ENCODE results near the gene PEDS1. TPM values are rescaled to one million over a fixed set of nuclear protein-coding genes. Genes with fewer than 3 reads are reported as not detected.
A peak's percentile ranks its signal among the peaks of the same experiment; 100 is the strongest.

Gene PEDS1
- total and polyA plus RNA-seq, 10 of the 15 experiments (the other 5 are each of a cell fraction or from before 2014, with no cell fraction given) = 1.7 to 25.6 (median 16.8) TPM

- DNase-seq (ENCODE audit: low read depth, low spot score) = no peak
- no peak overlapping the region for H3K4me3 ChIP-seq
- CTCF ChIA-PET = interaction anchor here (0.6 to 9.8 kb wide), 5 partner anchors 29 to 76 kb away, joined by 3 to 219 read pairs (median 3); partner anchors contain the start of gene PEDS1
- no peaks in the 10 kb centered on the region for H4K20me1 ChIP-seq (ENCODE audit: control insufficient read depth, insufficient read depth)
- H2AFZ ChIP-seq (ENCODE audit: control insufficient read depth, low read depth, low read length) = no peak overlapping the region
- no peak for FAIRE-seq
- POLR2A ChIA-PET = no interaction called here
- H3K4me1 ChIP-seq (ENCODE audit: control insufficient read depth, insufficient read depth, low read length) = no peaks in the 10 kb centered on the region; the same call in 1 of the 2 replicates
- no peak overlapping the region for H3K9ac ChIP-seq (ENCODE audit: control insufficient read depth, insufficient read depth, low read length)
- no peak overlapping the region for H3K4me2 ChIP-seq (ENCODE audit: control insufficient read depth, insufficient read depth)
- RAD21 ChIA-PET (ENCODE audit: unreplicated experiment) = interaction anchor here (1.4 kb wide), 1 partner anchor 46 kb away, joined by 3 read pairs; no protein-coding TSS in a partner anchor
- 99% methylated on average over 7 of the region's 7 CpGs for WGBS (ENCODE audit: insufficient coverage, insufficient replicate concordance, low lambda C conversion rate, missing lambda C conversion rate)
- intact Hi-C loops (cut with micrococcal nuclease; ENCODE audit: unreplicated experiment) = no loop called here
- no peak for ATAC-seq
- H3K36me3 ChIP-seq (ENCODE audit: control insufficient read depth in 2 of 2, insufficient read depth in 2 of 2, low read length in 1 of 2) = peaks cover 11 to 22% of the 10 kb centered on the region in 2 experiments
- BruUV-seq (replicated peaks) = no TSS peak
- no peaks in the 10 kb centered on the region for H3K79me2 ChIP-seq (ENCODE audit: control insufficient read depth, insufficient read depth, low read length)
- in situ Hi-C loops (cut with MboI) = no loop called here
- no peaks in the 10 kb centered on the region for H3K27me3 ChIP-seq (replicated peaks in 1 of 2; ENCODE audit: control insufficient read depth in 2 of 2, insufficient read depth in 2 of 2, low read length in 1 of 2)
- no peak for TF ChIP-seq KAT2A (conservative IDR thresholded peaks at IDR 0.05; ENCODE audit: control insufficient read depth, low read depth, low read length)
- no peak for TF ChIP-seq CTCF (IDR thresholded peaks at IDR 0.05 in 2 of 3, conservative IDR thresholded peaks at IDR 0.05 in 1 of 3; ENCODE audit: control insufficient read depth in 2 of 3, extremely low read depth in 1 of 3, insufficient read depth in 1 of 3, low read depth in 3 of 3, low read length in 3 of 3)
- no peak for TF ChIP-seq MEF2A (IDR thresholded peaks at IDR 0.05; ENCODE audit: insufficient read depth, low read depth, low read length)
- TF ChIP-seq YBX1 (IDR thresholded peaks at IDR 0.05) = no peak
- no peak for TF ChIP-seq PRDM15 (CRISPR knock-in tag; IDR thresholded peaks at IDR 0.05)
- TF ChIP-seq, protein P1, sequence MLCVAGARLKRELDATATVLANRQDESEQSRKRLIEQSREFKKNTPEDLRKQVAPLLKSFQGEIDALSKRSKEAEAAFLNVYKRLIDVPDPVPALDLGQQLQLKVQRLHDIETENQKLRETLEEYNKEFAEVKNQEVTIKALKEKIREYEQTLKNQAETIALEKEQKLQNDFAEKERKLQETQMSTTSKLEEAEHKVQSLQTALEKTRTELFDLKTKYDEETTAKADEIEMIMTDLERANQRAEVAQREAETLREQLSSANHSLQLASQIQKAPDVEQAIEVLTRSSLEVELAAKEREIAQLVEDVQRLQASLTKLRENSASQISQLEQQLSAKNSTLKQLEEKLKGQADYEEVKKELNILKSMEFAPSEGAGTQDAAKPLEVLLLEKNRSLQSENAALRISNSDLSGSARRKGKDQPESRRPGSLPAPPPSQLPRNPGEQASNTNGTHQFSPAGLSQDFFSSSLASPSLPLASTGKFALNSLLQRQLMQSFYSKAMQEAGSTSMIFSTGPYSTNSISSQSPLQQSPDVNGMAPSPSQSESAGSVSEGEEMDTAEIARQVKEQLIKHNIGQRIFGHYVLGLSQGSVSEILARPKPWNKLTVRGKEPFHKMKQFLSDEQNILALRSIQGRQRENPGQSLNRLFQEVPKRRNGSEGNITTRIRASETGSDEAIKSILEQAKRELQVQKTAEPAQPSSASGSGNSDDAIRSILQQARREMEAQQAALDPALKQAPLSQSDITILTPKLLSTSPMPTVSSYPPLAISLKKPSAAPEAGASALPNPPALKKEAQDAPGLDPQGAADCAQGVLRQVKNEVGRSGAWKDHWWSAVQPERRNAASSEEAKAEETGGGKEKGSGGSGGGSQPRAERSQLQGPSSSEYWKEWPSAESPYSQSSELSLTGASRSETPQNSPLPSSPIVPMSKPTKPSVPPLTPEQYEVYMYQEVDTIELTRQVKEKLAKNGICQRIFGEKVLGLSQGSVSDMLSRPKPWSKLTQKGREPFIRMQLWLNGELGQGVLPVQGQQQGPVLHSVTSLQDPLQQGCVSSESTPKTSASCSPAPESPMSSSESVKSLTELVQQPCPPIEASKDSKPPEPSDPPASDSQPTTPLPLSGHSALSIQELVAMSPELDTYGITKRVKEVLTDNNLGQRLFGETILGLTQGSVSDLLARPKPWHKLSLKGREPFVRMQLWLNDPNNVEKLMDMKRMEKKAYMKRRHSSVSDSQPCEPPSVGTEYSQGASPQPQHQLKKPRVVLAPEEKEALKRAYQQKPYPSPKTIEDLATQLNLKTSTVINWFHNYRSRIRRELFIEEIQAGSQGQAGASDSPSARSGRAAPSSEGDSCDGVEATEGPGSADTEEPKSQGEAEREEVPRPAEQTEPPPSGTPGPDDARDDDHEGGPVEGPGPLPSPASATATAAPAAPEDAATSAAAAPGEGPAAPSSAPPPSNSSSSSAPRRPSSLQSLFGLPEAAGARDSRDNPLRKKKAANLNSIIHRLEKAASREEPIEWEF (IDR thresholded peaks at IDR 0.05; ENCODE audit: insufficient replicate concordance, low read depth, low read length) = no peak
- 0 out of 2 replicates have a peak, but pooled peaks have one; percentile 31 for TF ChIP-seq POLR2AphosphoS5 (IDR thresholded peaks at IDR 0.05; ENCODE audit: low read length)
- no peak for TF ChIP-seq ZNF384 (IDR thresholded peaks at IDR 0.05; ENCODE audit: borderline replicate concordance, low read depth, low read length)
- no peaks in the 10 kb centered on the region for H3K9me3 ChIP-seq (replicated peaks; ENCODE audit: control insufficient read depth, insufficient read depth, low read length)
- H3K27ac ChIP-seq (ENCODE audit: control insufficient read depth, insufficient read depth) = no peak overlapping the region
- SMC1A ChIA-PET (ENCODE audit: uncharacterized antibody, unreplicated experiment) = interaction anchor here (0.7 to 4.7 kb wide), 4 partner anchors 9 to 44 kb away, joined by 3 to 70 read pairs (median 4); no protein-coding TSS in a partner anchor
Observed at GRCh38 chr20:50123418-50123817, 30.1 kb downstream of the PEDS1 start.

All from GM12878 (cell line).